Measurements from ENCODE around the gene UFD1. TPM values are rescaled to one million over a fixed set of nuclear protein-coding genes. Genes with fewer than 3 reads are reported as not detected.

UFD1 gene, protein sequence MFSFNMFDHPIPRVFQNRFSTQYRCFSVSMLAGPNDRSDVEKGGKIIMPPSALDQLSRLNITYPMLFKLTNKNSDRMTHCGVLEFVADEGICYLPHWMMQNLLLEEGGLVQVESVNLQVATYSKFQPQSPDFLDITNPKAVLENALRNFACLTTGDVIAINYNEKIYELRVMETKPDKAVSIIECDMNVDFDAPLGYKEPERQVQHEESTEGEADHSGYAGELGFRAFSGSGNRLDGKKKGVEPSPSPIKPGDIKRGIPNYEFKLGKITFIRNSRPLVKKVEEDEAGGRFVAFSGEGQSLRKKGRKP
- 36.2 TPM for total RNA-seq
- long read RNA-seq, full-length matches to known transcripts: 81 of 93 reads
- long read RNA-seq, partial matches to known transcripts: 1 of 93 reads
- long read RNA-seq, other reads (novel, unspliced or antisense): 11 of 93 reads

DNA sequence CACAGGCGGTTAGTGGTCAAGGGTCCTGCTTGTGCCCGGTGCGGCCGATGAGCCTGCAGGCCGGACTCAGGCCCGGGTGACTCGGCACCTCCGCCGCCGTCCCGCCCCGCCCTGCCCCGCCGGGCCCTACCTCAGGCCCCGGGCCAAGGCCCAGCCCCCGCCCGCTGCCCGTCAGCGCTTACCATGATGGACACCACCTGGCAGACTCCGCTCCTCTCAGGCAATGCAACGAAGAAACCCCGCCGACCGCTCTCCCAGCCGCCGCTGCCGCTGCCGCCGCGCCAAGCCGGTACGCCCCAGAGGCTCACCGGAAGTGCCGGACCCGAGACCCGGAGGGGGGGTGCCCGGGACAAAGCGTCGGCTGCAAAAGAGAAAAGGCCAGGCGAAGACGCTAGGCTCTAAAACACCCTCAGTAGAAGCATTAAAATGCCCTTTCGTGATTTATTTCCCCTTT, at the start of gene UFD1:
TSS of gene UFD1 (minus strand) at position 293 of the 454 bp plus-strand sequence. CDS start at position 185, 108 bp downstream.
- DNase-seq (ENCODE audit: low spot score): peak; percentile 92
- intact Hi-C loops (cut with DNase I): loop anchor here (1.0 to 10.0 kb wide), 3 partner anchors 46 to 335 kb away; partner anchors contain the start of genes ESS2 and MRPL40

DNA sequence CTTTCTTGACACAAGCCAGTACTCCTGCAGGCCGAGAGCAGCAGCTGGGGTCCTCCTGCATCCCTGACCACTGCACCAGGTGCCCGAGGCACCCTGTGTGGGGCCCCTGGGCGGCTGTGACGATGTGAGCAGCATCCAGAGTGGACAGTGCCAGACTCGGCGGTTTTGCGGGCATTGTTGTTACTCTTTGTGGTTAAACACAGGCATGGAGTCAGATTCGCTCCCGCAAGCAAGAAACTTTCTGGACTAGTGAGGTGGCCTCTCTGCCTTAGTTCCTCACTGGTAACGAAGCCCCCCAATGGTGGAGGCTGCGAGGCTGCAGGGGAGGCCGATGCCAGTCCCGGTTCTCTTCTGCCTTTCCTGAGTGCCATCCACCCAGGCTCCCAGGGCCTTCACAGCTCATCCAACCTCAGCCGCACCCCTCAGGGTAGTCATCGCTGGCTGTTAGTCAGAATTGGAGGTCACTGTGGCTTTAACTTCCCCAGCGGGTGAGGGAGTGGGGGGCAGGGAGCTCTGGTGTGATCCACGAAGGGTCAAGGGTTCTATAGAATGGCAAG, 48.9 kb upstream of the UFD1 start:
- intact Hi-C loops (cut with DNase I): no loop called here
- peak; percentile 9 for DNase-seq (ENCODE audit: low spot score)

DNA sequence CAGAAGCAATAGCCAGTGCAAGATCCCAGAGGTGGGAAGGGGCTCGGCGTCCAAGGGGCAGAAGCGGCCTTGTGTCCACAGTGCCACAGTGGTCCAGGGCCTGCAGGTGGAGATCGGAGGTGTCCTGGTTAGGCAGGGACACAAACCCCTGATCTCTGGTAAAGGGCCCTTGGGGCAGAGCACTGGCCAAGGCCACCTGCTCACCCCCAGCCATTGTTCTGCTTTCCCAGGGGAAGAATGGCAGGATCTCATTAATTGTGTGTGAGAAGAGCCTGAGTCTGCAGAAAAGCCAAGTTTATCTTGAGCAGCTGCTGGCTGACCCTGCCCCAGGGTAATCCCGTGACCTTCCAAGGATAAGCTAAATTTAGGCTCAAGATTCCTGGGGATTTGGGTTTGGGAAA, 48.3 kb upstream of the UFD1 start:
- DNase-seq (ENCODE audit: low spot score): peak; percentile 43
- intact Hi-C loops (cut with DNase I): no loop called here

DNA sequence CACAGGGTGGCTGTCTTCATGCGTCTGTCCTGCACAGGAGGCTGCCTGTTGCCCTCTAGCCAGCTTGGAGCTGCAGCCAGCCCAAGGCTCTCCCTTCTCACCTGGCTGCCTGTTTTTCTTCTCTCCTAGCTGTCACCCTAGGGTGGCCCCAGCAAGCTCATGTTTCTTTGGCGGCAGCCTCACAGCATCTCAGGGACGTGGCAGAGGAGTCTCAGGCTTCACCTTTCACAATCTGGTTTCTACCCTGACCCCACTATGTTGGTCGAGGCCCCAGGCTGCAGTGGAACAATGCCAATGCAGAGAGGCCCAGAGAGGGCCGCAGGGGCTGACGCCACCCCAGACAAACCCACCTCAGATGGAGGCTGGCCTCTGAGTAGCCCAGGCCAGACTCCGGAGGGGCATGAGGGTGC, 47.7 kb upstream of the UFD1 start:
- intact Hi-C loops (cut with DNase I): no loop called here
- DNase-seq (ENCODE audit: low spot score): peak; percentile 59

DNA sequence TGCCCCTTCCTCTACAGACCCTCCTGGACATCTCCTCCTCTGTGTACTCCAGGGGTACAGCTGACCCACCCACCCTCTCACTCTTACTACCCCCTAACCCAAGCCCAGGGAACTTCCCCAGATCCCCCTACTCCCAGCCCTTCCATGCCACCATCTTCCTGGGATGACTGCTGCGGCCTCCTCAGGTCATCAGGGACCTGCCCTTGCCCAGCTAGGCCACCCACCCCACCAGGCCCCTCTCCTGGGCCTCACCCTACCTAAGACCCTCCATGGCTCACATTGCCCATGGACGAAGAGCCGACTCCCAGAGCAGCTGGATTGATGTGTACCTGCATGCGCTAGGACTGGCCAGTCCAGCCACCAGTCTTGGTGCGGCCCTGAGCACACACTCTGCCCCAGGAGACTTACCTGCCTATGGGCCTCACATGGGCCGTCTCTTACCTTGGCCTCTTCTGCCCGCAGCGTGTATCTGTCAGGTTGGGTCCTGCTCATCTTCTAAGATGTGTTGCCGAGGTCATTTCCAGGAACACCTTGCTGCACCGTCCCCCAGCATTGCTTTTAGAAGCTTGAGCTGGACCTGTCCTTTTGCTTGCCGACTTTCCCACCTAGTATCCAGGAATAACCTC, 47.2 kb upstream of the UFD1 start:
- intact Hi-C loops (cut with DNase I): no loop called here
- DNase-seq (ENCODE audit: low spot score): peak; percentile 71

DNA sequence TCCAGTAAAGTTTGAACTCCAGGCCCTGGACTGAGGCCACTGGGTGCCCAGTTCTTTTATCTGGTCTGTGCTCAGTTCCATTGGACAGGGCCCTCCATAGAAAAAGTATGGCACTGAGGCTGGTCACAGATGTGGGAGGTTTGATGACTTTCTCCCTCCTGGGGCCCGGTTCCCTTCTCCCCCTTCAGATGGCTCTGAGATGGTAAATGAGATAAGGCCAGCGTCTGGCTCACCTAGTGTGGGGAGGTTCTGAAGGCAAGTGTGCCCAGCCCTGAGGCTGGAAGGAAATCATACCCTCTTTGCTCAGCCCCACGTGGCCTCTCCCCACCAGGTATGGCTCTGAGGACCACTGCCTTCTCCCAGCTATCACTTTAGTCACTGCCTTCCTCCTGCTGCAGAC, 46.7 kb upstream of the UFD1 start:
- intact Hi-C loops (cut with DNase I): no loop called here
- DNase-seq (ENCODE audit: low spot score): peak; percentile 2

DNA sequence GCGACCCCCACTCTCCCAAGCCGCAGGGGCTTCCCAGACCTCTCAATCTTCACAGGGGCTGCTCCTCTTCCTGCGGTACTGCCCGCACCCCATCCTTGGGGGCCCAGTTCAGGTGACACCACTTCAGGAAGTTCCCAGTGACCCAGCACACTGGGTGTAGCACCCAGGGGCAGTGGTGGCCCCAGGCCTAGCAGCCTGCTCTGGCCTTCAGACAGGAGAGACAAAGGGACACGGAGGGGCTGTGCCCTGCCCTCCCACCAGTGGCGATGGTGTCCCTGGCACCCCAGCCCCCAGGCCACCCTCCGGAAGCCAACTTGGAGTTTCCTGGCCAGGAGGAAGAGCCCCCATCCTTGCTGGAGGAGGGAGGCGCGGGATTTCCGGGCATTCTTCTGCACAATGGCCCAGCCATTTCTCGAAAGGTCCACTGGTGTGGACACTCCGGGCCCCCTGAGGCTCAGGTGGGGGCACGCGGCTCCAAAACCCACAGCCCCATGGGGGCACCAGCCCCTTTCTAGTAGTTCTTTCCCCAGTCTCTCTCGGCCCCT, 46.2 kb upstream of the UFD1 start:
- DNase-seq (ENCODE audit: low spot score): peak; percentile 72
- intact Hi-C loops (cut with DNase I): no loop called here

DNA sequence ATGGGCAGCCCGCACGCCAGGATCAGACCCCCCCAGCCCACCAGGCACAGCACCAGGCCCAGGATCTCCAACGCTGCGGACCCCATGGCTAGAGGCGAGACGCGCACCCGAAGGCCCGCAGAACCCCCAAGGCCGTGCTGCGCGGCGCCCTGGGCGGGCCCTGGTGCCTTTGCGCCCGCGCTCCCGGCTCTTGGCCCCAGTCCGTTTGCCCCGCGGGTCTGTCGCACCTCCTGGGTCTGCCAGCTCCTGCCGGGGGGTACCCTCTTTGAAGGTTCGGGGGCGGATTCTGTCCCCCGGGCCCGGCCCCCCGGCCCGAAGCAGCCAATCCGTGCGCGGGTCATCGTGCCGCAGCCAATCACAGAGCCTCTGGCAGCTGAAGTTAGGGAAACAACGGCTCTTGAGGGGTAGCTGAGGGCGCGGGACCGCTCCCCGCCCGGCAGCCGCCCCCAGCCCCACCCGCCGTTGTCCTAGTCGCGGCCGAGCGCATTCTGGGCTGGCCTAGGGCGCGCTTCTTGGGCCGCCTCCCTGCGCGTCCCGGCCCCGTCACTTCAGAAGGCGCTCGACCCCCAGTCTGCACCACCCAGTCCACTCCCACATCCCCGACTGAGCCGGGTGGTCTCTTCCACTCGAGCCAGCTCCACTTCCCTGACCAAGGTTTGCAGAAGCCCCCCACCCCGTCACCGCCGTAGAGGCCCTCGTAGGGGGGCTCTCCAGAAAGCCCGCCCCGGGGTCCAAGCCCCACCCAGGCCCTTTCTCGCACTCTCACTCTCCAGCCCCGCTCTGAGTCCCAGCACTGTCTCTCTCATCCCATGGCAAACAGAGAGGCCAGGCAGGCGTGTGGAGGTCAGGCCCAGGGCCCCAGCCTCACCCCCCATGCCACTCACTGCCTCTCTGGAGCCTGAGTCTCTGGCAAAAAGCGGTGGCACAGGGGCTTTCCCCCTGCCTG, 45.5 kb upstream of the UFD1 start, which contains the start of gene CLDN5:
TSS of gene CLDN5 (minus strand) at position 241 of the 946 bp plus-strand sequence. CDS start at position 86, 155 bp downstream.
- peak; percentile 80 for DNase-seq (ENCODE audit: low spot score)
- intact Hi-C loops (cut with DNase I): no loop called here

DNA sequence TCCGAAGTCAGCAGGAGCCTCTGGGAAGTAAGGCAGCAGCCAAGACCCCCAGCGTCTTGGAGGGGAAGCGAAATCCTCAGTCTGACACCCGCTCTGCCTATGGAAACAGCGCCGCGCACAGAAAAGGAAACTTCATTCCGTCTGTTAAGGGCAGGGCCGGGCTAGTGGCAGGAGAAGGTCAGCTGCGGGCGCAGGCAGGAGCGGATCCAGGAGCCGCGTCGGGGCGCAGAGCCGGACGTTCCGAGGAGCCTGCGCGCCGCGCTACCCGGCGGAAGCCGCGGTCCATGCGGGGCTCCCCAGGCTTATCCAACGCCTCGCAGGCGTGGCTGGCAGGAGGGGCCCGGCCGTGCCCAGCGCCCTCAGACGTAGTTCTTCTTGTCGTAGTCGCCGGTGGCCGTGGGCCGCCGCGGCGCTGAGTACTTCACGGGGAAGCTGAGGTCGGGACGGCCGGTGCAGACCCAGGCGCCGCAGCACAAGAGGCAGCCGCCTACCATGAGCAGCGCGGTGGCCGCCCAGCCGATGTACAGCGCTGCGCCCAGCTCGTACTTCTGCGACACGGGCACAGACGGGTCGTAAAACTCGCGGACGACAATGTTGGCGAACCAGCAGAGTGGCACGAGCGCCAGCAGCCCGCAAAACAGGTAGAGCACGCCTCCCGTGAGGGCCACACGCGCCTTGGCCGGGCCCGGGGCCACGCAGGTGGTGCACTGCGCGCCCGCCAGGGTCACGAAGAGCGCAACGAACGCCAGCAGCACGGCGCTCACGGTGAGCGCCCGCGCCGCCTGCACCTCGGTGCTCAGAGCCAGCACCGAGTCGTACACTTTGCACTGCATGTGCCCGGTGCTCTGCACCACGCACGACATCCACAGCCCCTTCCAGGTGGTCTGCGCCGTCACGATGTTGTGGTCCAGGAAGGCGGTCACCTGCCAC, 44.5 kb upstream of the UFD1 start:
- DNase-seq (ENCODE audit: low spot score): peak; percentile 72
- intact Hi-C loops (cut with DNase I): no loop called here

DNA sequence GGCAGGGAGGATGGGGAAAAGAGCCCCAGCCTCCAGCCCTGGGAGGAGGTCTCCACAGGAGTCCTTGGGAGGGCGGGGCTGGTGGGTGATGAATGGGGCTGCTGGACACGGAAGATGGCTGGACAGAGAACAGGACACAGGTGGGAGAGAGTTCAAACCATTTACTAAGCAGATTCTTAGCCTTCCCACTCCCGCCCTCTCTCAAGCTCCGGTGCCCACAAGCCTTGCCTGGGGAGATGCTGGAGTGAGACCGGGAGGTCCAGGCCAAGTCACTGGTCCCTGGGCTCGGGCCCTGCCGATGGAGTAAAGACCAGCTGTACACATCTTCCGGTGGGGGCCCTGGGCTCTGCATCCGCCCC, 43.9 kb upstream of the UFD1 start:
- intact Hi-C loops (cut with DNase I): no loop called here
- peak; percentile 51 for DNase-seq (ENCODE audit: low spot score)

DNA sequence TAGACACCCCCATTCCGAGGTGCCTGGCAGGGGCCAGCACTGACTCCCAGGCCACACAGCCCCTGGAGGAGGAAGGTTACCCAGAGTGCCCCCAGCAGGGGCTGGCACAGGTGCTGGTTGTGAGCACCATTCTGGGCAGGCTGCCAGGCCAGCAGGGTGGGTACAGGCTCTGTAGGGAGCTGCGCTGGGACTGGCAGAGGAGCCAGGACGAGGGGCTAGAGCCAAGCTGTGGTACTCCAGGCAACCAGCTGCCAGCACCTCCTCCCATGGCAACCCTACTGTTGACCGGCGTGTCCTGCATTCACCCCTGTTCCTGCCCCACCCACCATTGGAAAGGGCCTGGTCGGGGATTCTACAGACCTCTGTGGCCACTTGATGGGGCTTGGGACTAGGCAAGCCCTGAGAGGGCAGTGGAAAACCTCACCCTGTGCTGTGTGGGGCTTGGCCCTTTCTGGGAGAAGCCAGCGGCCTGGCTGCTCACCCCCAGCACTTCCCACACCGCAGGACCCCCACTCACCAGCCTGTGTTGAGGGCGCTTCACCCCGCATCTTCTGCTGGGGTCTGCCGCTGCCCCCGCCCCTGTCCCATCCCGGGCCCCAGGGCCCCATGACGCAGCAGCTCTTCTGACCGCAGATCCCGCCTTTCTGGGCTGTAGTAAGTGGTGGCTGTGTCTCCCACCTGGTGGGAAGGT, 43.3 kb upstream of the UFD1 start:
- peak; percentile 71 for DNase-seq (ENCODE audit: low spot score)
- intact Hi-C loops (cut with DNase I): no loop called here

DNA sequence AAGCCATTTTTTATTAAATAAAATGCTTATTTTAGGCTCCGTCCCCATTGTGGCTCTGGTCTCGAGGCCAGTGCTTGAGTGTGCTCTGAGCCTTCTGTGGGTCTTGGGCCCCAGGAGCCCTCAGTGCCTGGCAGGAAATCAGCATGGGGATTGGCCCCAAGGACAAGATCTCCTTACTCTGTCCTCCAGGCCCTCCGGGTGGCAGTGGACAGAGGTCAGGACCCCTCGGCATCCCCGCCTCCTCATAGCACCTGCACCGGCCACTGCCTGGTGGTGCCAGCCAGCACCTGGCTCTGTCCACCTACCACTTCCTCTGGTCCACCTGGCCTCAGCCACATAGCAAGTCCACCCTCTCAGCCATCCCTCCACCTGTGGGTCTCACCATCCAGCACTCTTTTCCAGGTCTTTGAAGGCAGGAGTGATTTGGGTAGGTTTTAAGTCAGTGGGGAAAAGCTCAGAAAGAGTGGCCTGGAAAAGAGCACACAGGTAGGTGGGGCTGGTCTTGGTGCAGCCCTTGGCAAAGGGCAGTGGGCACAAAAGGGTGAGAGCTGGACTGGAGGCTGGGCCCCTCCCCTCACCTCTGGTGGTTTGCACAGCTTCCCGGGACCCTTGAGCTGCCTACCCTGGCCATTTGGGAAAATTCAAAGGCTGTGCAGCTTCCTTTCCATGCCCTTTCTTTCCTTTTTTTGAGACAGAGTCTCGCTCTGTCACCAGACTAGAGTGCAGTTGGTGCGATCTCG, 41.7 kb upstream of the UFD1 start:
- intact Hi-C loops (cut with DNase I): no loop called here
- peak; percentile 66 for DNase-seq (ENCODE audit: low spot score)

DNA sequence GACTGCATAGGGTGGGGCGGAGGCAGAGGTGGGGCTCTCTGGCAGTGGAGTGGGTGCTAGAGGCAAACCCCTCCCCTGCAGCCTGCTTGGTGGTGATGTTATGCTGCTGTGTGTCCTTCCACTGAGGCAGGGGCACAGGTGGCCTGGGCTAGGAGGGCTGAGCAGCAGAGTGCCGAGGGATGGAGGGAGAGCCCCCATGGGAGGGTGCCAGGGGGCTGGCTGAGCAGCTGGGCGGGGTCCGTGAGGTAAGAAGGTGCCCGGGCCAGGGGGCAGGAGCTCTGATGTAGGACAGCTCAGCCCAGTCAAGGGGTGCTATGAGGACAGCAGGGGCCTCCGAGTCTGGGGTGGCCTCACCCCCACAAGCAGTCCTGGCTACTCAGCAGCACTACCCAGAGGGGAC, 41.0 kb upstream of the UFD1 start:
- peak; percentile 70 for DNase-seq (ENCODE audit: low spot score)
- intact Hi-C loops (cut with DNase I): no loop called here

DNA sequence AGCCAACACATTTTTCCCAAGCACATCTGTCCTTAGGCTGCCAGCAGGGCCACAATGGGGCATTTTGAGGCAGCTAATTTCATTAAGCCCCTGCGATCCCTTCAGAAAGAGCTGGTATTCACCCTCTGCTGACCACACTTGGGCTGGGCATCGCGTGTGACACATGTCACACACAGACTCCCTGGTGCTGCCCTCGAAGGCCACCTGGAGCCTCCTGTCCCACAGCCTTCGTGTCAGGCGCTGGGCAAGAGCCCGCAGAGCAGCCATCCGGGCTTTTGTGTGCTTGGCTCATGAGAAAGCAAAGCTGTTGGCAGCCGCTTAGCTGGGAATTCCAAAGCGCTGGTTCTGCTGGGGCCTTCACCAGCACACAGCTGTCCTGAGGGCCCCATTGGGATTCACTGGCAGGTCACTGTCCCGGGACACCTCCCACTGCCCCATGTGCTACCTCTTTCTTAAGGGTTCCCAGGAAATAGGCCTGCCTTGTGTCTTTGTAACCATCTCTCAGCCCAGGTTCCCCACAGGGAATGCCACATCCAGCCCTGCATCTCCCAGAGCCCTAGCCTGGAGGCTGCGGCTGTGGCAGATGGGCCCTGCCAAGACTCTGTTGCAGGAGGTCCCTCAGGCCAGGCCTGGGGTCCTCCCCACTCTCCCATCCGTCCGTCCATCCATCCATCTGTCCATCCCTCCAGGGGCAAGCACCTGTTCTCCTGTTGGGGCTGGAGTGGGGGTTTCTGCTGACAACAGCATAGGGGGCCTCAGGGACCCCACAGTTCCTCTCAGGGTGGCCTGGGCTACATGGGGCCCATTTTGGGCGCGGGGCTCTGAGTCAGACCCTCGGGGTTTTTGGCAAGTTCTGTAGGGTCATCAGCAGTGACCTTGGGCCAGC, 40.3 kb upstream of the UFD1 start:
- peak; percentile 57 for DNase-seq (ENCODE audit: low spot score)
- intact Hi-C loops (cut with DNase I): loop anchor here (10.0 kb wide), 1 partner anchor 46 kb away; no protein-coding TSS in a partner anchor

DNA sequence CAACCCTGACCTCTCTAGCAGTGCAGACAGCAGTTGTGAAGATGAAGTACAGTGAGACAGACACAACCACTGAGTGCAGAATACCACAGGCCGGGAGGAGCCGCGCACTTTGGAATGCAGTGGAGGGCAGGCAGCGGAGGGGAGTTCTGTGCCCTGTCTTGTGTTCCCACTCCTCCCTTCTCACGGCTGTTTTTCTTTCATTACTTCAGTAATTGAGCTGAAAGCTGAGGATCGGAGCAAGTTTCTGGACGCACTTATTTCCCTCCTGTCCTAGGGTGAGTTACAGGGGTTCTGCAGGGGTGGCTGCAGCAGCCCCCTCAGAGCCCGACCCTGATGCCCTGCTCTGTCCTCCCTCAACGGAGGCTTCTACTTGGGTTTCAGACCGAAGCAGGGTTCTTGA, 39.6 kb upstream of the UFD1 start:
- peak; percentile 57 for DNase-seq (ENCODE audit: low spot score)
- intact Hi-C loops (cut with DNase I): loop anchor here (10.0 kb wide), 1 partner anchor 46 kb away; no protein-coding TSS in a partner anchor
